HG02970 (cell line): ENCODE measurements around the gene HEATR3.

Experiments
- ATAC-seq: cut with Tn5 transposase; IDR thresholded peaks from one replicate; pipeline ENCODE4 v1.9.1; 2021; ENCODE audit warnings: mild to moderate bottlenecking, moderate library complexity, moderate number of reproducible peaks; ENCODE audit not compliant: unreplicated experiment, low FRiP score

Gene HEATR3

GRCh38 chr16:50065624-50066481, at the start of gene HEATR3:
Gene HEATR3, plus strand, starts transcription at chr16:50065970. Its CDS starts 162 bp downstream, at chr16:50066132.
- ATAC-seq: peak; percentile 82

- ATAC-seq: no peak
These were observed 48.2 kb upstream of the HEATR3 start for GRCh38 chr16:50017553-50017952.

- no peak for ATAC-seq
These were observed 44.2 kb upstream of the HEATR3 start for GRCh38 chr16:50021544-50021943.

GRCh38 chr16:50023641-50024040, 42.1 kb upstream of the HEATR3 start:
- no peak for ATAC-seq

DNA sequence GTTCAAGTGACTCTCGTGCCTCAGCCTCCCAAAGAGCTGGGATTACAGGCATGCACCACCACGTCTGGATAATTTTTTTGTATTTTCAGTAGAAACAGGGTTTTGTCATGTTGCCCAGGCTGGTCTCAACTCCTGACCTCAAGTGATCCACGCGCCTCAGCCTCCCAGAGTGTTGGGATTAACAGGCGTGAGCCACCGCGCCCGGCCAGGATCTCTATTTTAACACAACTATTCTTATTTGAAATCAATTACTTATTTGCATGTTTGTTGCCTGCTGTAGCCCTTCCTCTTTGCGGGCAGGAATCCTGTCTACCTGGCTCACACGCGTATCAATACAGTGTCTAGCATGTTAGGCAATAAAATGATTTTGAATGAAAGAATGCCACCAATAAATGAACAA, 41.6 kb upstream of the HEATR3 start:
- no peak for ATAC-seq

- peak; percentile 99 for ATAC-seq
These were observed 40.9 kb upstream of the HEATR3 start, which contains the start of gene CNEP1R1 for GRCh38 chr16:50024684-50025536. Gene CNEP1R1, plus strand, starts transcription at chr16:50025225. Its CDS starts 91 bp downstream, at chr16:50025316.

GRCh38 chr16:50025537-50025931, 40.2 kb upstream of the HEATR3 start:
- ATAC-seq: no peak

- ATAC-seq: no peak
These were observed 37.9 kb upstream of the HEATR3 start for GRCh38 chr16:50027829-50028228.

DNA sequence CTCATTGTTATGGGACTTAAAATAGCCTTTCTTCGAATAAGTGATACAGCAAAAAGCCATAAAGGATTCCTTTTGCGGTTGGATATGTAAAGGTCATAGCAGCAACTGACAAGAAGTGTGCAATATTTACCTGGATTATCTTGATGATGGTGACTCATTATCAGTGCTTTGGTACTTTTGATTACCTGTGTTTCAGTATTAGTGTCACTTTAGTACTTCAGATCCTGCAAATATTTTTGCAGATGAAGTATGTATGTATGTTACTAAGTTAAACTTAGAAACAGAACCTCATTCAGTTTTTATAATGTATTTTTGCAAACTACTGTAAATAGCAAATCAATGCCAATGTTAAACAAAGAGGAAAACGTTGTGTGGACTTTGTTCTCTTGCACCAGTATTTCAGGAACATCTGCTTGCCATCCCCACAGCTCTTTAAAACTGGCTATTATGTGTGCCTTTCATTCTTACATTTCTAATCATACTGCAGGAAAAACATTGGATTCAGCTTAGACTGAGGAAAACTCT, 30.2 kb upstream of the HEATR3 start:
- no peak for ATAC-seq

DNA sequence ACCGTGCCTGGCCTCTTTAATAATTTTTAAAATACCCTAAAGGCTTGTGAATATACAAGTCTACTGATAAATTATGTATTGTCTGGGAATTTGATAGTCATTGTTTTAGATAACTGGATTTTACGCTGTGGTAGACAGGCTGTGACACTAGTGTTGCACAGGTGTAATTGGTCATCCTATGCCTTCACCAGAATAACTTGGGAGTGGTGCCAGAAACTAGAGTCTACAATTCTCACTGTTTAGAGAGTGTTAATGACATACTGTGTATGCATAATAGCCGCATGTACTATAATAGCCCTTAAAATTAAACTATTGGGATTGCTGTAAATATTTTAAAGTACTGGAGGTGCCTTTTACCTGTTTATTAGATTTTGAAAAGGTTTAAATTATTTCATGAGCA, 29.3 kb upstream of the HEATR3 start:
- no peak for ATAC-seq

GRCh38 chr16:50037662-50038220, 28.0 kb upstream of the HEATR3 start:
- no peak for ATAC-seq

GRCh38 chr16:50038286-50038685, 27.5 kb upstream of the HEATR3 start:
- ATAC-seq: no peak

DNA sequence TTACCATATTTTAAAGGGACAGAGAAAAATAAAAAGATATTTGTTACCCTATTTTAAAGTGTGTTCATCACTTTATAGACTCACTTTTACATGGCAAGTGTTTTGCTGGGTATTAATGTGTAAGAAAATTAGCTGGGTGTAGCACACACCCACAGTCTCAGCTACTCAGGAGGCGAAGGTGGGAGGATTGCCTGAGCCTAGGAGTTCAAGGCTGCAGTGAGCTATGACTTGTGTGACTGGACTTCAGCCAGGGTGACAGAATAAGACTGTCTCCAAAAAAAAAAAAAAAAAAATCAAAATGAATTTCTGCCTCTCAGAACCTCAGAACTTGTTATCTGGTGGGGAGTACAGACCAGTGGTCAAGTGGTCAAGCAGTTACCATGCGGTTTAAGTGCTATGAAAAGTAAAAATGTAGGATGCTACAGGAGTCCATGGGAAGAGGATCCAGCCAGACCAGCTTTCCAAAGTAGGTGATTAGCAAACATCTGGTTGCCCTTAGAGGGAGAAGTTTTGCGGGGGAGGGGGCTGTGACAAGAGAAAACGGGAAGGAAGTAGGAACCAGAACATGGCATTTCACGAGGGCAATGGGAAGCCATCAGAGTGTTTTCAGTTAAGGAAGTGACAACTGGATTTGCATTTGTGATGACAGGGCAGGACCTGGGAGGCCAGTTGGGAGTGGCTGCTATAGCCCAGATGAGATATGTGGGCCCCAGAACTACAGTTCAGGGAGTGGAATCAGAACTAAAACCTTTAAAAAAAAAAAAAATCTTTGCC, 26.8 kb upstream of the HEATR3 start:
- ATAC-seq: no peak

DNA sequence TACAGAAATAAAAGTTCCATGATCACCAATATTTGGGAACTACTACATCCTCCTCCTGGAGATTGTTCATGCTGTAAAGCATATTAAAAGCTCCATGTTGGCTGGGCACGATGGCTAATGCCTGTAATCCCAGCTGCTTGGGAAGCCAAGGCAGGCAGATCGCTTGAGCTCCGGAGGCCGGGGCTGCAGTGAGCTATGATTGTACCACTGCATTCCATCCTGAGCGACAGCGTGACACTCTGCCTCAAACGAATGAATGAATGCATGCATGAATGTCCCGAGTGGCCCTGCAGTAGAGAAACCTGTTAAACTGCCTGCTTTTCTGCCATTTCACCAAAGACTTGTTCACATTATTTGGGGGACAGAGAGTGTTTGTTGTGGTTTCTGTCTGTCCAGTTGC, 25.8 kb upstream of the HEATR3 start:
- no peak for ATAC-seq

GRCh38 chr16:50040710-50041109, 25.1 kb upstream of the HEATR3 start:
- ATAC-seq: no peak

DNA sequence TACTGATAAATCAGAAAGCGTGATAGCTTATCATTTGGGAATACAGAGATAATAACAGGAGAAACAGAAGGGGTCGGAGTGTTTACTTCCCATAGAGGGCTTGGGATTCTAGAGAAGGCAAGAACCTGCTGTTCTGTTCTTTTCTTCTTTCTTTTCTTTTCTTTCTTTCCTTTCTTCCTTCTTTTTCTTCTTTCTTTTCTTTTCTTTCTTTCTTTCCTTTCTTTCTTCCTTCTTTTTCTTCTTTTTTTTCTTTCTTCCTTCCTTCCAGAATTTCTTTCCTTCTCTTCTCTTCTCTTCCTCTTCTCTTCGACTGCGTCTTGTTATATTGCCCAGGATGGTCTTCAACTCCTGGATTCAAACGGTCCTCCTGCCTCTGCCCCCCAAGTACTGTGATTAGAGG, 22.4 kb upstream of the HEATR3 start:
- no peak for ATAC-seq

DNA sequence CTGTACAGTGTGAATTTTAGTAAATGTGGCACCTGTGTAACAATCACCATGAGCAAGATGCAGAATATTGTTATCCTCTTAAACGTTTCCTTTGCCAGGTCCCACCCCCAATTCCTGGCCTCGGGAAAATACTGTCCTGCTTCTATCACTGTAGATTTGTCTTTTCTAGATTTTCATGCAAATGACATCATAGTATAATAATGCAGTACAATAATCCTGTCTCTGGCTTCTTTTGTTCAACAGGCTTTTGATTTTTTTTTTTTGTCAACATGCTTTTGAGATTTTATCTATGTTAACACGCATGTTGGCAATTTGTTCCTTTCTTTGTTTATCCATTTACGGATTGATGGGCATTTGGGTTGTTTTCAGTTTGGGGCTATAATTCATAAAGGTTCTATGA, 20.4 kb upstream of the HEATR3 start:
- no peak for ATAC-seq

DNA sequence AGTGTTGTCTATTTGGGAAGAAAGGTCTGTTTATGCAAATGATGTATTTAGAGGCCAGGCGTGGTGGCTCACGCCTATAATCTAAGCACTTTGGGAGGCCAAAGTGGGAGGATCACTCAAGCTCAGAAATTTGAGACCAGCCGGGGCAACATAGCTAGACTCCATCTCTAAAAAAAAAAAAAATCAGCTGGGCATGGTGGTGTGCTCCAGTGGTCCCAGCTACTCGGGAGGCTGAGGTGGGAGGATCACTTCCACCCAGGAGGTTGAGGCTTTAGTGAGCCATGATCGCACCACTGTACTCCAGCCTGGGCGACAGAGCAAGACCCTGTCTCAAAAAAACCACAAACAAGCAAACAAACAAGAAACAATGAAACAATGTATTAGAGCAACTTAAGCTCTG, 18.9 kb upstream of the HEATR3 start:
- ATAC-seq: no peak

DNA sequence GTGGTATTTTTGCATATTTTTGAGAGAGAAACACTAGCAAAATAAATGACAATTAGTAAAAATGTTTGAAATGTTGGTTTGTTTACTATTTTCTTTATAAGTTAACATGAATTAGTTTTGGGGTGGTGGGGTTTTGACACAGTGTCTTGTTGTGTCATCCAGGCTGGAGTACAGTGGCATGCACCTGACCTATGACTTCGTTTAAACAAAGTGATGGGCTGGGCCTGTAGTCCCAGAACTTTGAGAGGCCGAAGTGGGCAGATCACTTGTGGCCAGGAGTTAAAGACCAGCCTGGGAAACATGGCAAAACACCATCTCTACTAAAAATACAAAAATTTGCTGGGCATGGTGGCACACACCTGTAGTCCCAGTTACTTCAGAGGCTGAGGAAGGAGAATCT, 17.9 kb upstream of the HEATR3 start:
- ATAC-seq: no peak

DNA sequence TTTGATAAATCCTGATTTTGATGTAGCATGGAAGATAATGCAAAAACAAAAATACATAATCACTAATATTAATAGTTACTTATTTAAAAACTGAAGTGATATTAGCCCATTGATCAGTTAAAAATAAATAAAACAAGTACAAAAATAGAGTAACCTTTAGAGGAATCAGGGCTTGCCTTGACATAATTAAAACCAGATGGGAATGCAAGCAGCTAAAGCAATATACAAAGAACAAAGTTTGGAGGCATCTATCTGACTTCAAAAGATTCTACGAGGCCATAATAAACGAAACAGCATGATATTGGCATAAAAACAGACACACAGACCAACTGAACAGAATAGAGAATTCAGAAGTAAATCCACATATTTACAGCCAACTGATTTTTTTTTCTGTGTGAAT, 15.0 kb upstream of the HEATR3 start:
- ATAC-seq: no peak
